GM15510 (cell line): Measurements from ENCODE around the gene ICE2.

Source experiments
- POLR2A ChIP-seq: IDR thresholded peaks from 3 replicates; pipeline ENCODE4 v1.6.1; 2011; ENCODE audit warnings: borderline replicate concordance; ENCODE audit not compliant: insufficient read length; ENCODE audit errors: extremely low read depth

ICE2 gene

DNA sequence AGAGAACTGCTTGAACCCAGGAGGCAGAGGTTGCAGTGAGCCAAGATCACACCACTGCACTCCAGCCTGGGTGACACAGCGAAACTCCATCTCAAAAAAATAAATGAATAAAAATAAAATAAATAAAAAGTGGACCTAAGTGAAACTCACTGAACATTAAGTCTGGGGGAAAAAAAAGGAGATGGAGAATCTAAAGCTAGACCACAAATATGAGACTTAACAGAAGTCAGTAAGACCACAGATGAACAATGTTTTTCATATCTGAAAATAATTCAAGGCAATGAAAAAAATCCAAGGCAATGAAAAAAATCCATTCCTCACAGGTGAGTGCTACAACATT lies 99.8 kb downstream of the ICE2 start:
- TF ChIP-seq POLR2A, result no peak

DNA sequence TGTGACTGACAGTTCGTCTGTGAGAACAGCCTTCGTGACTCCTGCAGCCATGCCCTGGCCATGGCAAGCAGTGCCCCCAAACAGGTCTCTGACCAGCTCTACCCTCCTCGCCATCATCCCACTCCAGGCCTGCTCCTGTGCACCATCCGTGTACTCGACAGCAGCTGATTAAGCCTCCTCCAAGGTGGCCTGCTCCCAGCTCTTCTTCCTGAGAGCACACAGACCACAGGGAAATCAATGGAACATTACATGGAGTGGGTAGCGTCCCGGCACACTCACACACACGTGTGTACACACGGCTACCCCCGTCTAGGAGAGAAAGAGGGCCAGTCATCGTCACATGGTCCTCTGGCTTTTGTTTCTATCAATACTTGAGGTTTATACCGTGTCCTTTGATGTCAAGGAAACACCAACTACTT lies 102.3 kb downstream of the ICE2 start:
- no peak for TF ChIP-seq POLR2A

DNA sequence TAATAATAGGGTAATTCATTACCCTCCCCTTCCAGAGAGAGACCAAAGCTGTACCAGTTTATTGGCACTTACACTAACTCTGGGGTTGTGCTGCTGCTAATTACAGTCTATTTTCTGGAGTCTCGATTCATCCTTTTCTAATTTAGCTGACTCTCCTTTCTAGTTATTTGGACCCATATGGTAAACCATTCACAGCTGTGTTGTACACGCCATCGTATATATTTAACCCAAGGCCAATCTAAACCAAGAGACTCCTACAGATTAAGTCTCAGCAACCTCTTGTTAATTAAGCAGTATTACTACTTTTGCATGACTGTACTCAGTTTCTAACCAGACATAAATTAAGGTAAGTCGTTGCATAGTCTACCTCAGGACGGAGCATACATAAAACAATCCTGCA lies 103.6 kb downstream of the ICE2 start:
- TF ChIP-seq POLR2A, result no peak

DNA sequence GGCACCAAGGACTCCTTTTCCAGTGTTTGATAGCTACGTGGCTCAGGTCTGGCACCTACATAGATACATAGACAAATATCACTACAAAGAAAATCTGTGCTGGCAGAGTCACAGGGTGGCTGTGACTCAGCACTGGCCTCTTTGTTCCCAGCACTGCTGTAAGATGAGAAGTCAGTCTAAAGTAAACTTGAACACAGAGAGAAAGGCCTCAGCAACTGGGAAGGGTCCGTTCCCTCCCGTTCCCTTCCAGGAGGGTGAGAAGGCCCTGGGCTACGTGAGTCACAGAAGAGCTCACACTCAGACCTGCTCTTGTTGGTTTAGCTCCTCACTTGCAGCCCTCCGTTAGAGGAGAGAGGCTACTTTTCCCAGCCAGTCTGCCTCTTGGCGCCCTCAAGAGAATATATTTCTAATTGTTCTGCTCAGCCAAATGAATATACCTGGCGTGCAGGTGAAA lies 104.3 kb downstream of the ICE2 start:
- no peak for TF ChIP-seq POLR2A

DNA sequence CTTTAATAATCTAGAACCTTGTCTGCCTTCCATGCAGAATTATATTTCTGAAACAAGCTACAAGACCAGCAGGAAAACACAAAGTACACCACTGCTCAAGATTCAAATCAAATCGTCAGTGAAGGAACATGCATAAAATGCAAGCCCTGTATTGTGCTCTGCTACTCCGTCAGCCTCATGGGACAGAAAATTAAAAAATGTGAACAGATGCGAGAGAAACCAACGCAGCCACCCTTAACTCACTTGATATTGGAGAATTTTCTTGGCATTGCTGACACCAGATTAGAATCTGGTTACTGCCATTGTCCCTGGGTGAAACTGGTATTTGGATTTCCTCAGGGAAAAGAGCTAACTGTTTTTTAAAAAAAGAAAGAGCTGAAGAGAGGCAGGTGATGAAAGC lies 104.7 kb downstream of the ICE2 start:
- no peak for TF ChIP-seq POLR2A

DNA sequence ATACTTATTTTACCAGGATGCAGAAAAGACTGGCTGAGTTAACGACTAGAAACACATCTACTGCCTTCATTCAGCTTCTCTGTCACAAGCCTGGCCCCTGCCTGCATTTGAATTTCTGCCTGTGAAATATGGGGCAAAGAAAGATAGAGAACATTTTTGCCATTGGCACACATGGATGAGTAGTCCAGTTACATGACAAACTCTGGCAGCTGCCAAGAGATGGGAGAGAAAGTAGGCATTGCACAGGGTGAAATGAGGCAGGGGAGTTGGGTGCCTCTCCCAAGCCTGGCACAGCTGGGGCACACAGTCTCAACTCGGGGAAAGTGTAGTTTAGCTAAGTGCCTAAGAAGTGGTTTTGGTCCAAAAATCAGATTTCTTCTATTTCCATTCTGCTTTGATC lies 105.2 kb downstream of the ICE2 start:
- TF ChIP-seq POLR2A, result no peak

DNA sequence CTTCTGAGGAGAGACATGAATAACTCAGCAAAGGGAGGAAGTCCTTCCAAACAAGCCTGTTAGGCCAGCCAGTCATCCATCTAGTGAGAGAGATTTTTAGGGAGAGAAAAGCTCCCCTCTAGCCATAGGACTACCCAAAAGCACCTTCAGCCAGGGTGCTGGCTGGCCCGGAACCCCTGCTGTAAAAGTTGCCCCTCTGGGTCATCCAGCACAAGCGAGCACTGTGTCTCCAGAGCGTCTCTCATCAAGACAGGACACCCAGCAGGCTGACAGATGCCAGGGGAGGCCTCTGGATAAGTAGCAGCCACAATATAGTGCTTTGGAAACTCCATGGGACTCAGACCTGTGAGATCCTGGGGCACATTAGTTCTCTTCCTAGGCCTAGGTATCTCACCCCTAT lies 105.6 kb downstream of the ICE2 start:
- no peak for TF ChIP-seq POLR2A

DNA sequence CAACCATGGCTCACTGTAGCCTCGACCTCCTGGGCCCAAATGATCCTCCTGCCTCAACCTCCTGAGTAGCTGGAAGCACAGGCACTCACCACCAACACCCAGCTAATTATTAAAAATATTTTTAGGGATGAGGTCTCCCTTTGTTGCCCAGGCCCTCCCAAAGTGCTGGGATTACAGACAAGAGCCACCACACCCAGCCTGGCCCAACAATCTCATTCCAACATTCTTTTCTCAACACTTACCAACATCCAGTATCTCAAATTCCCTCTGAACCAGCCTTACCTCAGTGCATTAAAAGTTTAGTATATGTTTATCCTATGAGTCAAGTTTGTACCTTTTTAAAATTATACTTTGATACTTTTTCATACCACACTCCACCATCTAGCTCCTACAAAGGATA lies 106.2 kb downstream of the ICE2 start:
- no peak for TF ChIP-seq POLR2A

DNA sequence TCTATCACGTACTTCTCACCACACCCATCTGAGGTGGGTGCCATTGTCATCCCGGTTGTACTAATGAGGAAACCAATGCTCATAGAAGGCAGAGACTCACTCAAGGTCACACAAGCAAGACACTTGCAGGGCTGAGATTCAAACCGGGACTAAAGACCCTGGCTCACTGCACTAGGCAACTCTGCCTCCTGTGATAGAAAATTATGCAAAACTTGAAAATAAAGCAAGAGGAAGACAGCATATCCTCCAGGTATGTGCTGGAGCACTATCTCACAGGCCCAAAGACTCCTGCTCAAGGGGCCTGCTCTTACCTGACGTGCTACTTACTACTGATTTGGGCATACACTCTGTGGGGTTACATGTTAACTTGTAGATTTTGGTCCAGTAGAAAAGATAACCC lies 106.7 kb downstream of the ICE2 start:
- TF ChIP-seq POLR2A, result no peak

DNA sequence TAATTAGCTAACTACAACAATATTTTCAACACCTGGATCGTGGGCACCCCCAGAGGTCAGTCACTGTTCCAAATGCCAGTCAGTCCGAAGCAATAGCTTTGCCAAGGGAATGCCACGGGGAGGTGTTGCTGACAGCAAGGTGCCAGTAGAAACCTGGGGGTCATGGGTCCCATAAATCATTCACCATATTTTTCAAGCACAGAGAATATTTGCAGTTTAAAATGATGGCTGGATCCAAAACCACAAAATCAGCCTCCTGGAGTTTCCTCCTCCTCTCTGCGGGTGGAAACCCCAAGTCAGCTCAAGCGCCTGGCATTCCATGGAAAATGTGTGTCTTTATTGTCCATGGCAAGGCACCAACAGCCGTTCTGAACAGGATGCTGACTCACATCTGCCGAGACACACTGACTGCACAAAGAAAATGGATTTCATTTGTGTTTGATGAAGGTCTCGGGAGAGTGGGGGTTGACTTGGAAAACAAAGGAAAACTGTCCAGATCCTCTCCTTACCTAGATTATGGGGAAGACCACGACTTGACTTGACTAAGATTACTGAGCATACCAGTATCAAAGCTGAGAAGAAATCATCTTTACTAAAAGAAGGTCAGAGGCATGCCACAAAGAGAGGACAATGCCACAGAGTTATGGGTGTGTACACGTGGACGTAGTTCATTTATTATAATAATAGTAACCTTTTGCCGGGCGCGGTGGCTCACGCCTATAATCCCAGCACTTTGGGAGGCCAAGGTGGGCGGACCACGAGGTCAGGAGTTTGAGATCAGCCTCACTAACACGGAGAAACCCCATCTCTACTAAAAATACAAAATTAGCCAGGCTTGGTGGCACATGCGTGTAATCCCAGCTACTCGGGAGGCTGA lies 107.5 kb downstream of the ICE2 start:
- TF ChIP-seq POLR2A, result no peak

DNA sequence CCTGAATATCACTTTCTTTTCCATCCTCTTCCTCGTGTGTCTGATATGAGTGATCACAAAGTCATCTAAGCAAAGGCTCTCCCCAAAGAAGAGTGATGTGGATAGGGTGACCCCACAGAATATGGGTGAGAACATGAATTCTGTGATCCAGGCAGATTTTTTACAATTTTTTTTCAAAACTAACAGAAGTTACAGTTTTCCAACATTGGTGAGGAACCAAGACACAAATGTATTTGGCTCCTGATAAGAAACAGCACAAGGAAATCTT lies 108.1 kb downstream of the ICE2 start:
- no peak for TF ChIP-seq POLR2A

DNA sequence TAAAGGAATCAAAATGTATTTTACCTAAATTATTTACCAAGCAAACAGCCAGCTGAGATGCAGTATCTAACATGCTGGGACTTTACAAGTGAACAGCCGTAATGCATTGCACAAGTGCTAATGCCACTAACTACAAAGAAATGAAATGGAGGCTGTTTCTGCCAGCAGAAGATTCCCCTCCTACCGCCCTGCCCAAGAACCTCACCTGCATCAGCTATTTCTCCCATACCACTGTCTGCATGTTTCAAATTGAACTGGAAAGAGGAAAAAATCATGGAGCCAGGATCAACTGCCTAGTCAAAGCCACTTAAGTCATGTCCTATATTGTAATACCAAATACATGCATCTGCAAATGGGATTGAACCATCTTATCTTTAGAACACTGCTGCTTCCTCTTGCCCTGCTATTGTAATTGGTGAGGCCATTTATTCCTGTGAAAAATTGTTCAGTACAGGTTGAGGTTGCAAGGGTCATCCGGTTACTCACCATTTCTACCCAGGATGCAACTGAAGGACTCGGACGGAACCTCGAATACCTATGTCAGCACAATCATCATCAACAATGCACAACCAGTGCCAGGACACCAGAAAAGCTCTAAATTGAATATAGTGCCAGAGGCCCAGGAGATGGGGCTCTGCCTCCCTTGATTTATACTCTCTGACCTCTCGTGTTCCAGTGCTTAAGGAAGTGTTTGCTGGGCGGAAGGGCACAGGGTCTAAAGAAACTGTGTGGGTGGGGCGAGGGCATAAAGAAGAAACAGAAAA lies 108.7 kb downstream of the ICE2 start:
- TF ChIP-seq POLR2A, result no peak

DNA sequence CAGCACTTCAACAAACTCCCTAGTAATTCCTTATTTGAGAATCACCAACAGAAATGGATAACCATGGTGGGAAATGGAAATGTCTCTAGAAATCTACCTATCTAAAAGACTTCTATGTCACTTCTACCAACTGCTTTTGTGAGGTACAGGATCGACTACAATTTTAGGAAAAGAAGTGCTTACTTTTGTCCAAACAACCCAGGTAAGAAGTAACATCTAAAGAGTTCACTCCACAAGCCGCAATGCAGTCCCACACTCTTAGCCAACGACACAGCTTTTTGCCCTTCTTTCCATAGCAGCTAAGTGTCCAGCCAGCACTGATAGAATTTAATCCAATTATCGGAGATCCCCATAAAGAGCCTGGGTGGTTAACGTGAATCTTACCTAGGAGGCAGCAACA lies 109.2 kb downstream of the ICE2 start:
- TF ChIP-seq POLR2A, result no peak
